GM12873 (cell line): ENCODE data around the gene PAFAH1B1.

Experiments
- CTCF ChIP-seq: IDR thresholded peaks from 2 replicates; pipeline ENCODE4 v1.5.1; 2012; ENCODE audit warnings: low read depth, mild to moderate bottlenecking, moderate library complexity, low read length, control low read depth; ENCODE audit not compliant: insufficient read depth; ENCODE audit errors: missing control alignments

PAFAH1B1 gene

GRCh38 chr17:2704890-2705248, 111.4 kb downstream of the PAFAH1B1 start:
- no peak for TF ChIP-seq CTCF

GRCh38 chr17:2705263-2705662, 111.8 kb downstream of the PAFAH1B1 start:
- TF ChIP-seq CTCF, result no peak

- TF ChIP-seq CTCF, result no peak
Observed at GRCh38 chr17:2705888-2706795, 112.7 kb downstream of the PAFAH1B1 start.

- no peak for TF ChIP-seq CTCF
Observed at GRCh38 chr17:2706911-2707510, 113.6 kb downstream of the PAFAH1B1 start.

- peak; percentile 55 for TF ChIP-seq CTCF
Observed at GRCh38 chr17:2707721-2708584, 114.5 kb downstream of the PAFAH1B1 start.

GRCh38 chr17:2708585-2709182, 115.2 kb downstream of the PAFAH1B1 start:
- no peak for TF ChIP-seq CTCF
